Head of caudate nucleus (tissue), 42 donors: ENCODE results near the gene ZFYVE27.
A peak's percentile ranks its signal among the peaks of the same experiment; 100 is the strongest.

ENCODE experiments used
- DNase-seq, 42 donors: peaks; one replicate each; pipeline versions ENCODE4 v3.0.0 to v3.0.0-alpha.2; 2020 to 2021; ENCODE audit warnings: mixed read lengths in 7 of 42
- intact Hi-C: fragments of 100-400 bp; cut with DNase I; formaldehyde crosslinking; loops from one replicate; pipeline ENCODE4 v1.15.0; 2022

ZFYVE27 gene

DNA sequence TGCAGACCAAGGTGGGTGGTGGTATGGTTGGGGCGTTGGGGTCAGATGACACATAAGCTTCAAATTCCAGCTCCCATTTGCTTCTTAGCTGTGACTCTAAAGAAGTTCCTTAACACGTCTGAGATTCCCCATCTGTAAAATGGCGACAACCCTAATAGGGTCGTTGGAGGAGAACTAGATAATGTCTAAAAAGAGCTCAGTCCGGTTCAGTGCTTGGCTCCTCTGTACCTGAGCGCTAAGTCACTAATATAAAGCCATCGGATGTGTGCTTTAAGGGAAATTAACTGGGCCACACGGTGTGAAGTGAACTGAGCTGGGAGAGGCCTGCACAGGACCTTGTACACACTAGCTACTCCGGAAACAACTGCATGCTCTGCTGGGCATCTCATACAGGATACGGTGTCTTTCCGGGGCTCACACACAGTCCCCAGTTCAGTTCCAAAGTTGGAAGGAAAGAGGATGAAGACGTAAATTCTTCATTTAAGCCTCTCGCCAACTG, 476 bp upstream of the ZFYVE27 start:
- intact Hi-C loops, result loop anchor here (10.0 kb wide), 1 partner anchor 52 kb away; the partner anchor contains the start of gene AVPI1
- no peak for DNase-seq

DNA sequence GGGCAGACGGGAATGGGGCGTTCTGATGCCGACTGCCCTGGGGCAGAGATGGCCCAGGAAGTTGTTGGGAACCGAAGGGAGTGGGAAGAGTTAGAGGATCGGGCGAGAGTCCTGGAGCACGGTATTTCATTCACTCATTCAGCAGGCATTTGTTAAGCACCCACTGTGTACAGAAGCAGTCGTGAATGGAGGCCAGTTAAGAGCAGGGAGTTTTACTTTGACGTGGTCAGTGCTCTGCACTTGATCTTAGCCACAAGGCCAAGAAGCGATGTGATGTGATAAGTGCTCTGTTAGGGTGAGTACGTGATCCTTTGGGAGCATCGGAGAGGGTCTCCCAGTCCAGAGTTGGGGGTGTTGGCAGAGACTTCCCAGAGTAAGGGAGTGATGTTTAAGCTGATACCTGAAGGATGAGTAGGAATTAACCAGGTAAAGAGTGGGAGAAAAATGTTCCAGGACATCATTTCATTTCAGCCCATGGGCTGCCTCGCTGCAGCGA, 890 bp downstream of the ZFYVE27 start:
- intact Hi-C loops, result loop anchor here (10.0 kb wide), 1 partner anchor 53 kb away; the partner anchor contains the start of gene AVPI1
- no peak for DNase-seq

DNA sequence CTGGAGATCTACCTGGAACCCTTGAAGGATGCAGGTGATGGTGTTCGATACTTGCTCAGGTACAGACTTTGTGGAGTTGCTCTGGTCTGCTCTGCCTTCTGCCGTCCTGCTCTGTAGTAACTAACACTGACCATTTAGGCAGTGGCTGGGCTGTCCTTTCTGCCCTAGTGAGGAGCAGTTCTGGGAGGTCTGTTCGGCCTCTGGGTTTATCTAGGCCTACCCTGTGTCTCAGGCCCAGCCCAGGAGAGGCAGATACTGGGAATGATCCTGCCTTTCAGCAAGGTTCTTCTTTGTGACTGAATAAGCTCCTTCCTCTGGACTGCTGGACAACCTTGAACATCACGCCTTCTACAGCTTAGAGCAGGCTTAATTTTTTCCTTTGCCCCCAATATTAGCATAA, 1.7 kb downstream of the ZFYVE27 start:
- DNase-seq, result no peak
- intact Hi-C loops, result loop anchor here (10.0 kb wide), 1 partner anchor 54 kb away; the partner anchor contains the start of gene AVPI1

DNA sequence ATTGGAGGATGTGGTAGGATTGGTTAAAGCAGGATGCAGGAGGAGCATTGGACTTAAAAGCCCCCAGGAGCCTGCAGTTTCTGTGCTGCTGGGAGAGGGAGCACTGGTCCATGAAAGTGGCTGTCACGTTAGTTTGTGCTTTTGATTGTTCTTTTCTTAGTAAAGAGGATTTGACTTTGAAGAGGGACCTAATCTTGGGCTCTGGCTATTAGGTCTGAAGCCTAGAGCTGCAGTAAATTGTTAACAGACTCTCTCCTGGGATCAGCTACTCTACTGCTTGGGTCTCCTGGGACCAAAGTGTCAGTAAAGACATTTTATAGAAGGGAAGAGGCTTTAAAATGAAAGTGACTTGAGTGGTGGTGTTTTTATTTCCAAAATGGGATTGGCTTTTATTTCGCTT, 3.7 kb downstream of the ZFYVE27 start:
- intact Hi-C loops, result no loop called here
- DNase-seq, result no peak

DNA sequence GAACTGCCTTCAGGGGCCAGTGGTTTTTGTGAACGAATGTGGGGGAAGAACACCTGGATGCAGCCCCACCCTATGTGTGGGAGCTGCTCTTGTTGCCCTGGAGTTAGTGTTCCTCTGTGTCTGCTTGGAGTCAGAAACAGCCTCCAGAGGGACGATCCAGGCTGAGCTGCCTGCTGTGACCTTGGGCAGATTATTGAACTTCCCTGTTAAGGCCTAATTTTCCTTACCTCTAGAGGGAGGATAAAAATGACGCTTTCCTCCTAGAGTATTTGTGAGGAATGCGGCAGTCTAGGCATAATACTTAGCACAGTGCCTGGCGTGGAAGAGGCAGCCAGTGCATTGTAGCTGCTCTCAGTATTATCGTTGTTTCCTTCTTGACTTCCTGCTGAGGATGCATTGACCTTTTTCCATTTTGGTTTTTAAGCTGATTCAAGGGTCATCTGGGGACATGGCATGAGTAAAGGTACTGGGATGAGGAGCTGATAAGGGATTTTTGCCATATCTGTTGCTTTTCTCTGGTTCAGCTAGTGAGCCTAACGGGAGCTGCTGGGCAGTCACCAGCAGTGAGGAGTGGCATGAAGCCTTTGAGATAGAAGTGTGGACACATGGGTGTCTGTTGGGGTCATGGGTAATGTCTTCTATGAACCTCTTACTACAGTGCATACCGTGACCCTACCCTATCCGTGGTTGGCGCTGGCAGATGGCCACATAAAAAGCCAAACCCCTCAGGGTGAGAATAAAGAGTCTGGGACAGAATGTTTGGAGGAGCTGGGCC, 6.4 kb downstream of the ZFYVE27 start:
- intact Hi-C loops, result no loop called here
- DNase-seq, result no peak

DNA sequence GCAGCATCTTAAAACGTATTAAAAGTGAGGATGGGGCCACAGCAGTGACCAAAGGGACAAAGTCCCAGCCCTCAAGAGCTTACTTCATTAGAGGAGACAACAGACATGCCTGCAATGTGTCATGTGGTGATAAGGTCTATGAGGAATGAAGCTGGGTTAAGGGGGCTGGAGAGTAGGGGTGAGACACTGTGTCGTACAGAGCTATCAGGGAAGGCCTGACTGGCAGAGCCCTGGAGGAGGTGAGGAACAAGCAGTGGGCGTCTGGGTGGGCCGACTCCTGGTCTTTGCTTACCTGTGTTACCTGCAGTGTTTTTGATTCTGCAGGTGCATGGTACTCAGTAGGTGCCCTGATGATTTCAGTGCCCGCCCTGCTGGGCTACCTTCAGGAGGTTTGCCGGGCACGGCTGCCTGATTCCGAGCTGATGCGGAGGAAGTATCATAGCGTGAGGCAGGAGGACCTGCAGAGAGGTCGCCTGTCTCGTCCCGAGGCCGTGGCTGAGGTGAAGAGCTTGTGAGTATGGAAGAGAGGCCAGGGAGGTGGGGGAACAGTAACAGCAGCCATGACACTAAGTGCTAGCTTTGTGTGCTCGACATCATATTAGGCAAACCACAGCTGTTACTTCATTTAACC, 7.6 kb downstream of the ZFYVE27 start:
- DNase-seq, result no peak
- intact Hi-C loops, result no loop called here

DNA sequence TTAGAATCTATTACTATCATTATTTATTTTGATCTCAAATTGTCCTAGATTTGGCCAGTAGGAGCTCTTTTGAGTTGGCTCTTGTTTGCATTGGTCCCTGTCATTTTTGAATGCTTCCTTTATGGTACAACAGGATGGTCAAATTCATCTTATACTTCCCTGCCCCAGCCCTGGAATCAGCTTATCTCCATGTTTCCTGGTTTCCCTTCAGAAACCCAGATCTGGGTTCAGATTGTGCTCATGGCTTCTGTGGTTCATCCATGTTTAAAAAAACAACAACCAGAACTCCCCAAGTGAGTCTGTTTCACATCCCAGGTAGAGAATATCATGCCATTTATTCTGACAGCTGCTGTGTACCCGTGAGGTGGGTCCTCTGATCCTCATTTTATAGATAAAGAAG, 10.6 kb downstream of the ZFYVE27 start:
- intact Hi-C loops, result no loop called here
- DNase-seq, result no peak

DNA sequence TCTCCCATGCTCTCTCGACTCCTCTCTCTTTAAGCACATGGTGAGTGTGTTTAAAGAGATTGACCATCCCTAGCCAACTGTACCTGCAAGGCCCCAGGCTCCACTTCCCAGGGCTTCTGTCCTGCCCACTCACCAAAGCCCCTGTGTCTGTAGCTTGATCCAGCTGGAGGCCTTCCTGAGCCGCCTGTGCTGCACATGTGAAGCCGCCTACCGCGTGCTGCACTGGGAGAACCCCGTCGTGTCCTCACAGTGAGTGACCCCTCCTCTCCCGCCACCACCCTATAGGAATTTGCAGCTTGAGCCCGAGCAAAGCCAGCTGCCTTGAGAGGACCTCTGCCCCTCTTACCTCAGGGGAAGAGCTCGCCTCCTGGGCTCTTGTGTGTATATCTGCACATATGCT, 11.2 kb downstream of the ZFYVE27 start:
- no peak for DNase-seq
- intact Hi-C loops, result no loop called here

DNA sequence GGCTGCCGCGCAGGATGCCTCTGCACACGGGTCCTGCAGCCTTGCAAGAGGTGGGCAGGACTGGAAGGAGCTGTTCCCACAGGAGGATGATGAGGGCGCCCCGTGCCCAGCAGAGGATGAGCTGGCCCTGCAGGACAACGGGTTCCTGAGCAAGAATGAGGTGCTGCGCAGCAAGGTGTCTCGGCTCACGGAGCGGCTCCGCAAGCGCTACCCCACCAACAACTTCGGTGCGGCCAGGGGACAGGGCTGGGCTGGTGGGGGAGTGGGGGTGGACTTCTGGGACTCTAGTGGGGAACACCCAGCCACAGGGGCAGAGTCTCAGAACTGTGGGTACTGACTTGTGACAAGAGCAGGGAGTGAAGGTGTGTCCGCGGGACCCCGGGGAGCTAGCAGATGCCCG, 16.0 kb downstream of the ZFYVE27 start:
- intact Hi-C loops, result loop anchor here (10.0 kb wide), 1 partner anchor 292 kb away; no protein-coding TSS in a partner anchor
- peak in 1 of 42 donors; percentile 24 for DNase-seq

DNA sequence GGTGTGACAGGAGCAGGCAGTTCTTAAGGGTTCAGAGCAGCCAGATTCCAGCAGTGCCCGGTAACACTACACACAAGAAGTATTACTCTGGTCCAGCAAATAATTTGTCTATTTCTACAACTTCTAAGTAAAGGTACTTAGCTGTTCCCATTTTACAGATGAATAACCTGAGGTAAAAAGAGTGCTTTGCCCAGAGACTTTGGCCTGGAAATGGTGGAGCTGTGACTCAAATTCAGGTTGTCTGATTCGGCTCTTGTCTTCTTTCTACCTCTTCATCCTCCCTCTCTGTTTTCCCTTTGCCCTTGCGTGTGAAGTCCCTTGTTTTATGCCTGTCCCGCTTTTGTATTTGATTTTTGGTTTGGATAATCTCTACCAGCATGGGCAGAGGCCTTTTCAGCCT, 17.8 kb downstream of the ZFYVE27 start:
- intact Hi-C loops, result loop anchor here (10.0 kb wide), 1 partner anchor 290 kb away; no protein-coding TSS in a partner anchor

DNA sequence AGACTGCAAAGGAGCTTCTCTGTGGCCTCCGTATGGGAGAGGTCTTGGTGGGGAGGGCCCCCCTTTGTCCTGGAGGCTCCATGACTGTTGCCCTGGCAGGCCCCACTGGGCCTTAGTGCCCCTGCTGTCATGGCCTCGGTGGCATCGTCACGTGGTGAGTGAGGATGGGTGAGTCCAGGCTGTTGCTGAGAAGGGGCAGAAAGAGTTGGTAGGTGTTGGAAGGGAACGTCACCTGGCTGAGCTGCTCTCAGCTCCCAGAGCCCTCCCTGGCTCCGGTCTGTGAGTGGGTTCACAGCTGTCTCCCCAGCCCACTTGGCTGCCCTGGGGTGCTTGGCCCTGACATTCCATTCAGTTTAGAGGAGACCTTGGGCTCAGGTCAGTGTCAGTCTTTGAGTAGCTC, 18.8 kb downstream of the ZFYVE27 start:
- intact Hi-C loops, result loop anchor here (10.0 kb wide), 1 partner anchor 289 kb away; no protein-coding TSS in a partner anchor
- no peak for DNase-seq

More for the DNA sequence above, 17.8 kb downstream of the ZFYVE27 start:
- no peak for DNase-seq

DNA sequence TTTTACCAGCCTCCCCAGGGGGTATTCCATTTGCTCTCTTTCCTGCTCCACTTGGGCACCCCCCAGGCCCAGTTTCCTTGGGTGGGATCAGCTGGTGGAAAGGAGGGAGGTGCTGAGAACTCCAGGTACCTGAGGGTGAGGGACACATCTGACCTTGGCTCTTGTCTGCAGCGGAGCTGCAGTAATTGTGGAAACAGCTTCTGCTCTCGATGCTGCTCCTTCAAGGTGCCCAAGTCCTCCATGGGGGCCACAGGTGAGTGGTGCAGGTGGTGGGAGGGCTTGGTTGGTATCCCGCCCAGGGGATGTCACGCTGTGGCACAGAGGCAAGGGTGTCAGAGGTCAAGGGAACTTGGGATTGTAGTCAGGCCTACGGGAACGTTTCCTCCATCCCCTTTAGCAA, 20.5 kb downstream of the ZFYVE27 start:
- intact Hi-C loops, result loop anchor here (10.0 kb wide), 1 partner anchor 287 kb away; no protein-coding TSS in a partner anchor
- DNase-seq, result no peak

DNA sequence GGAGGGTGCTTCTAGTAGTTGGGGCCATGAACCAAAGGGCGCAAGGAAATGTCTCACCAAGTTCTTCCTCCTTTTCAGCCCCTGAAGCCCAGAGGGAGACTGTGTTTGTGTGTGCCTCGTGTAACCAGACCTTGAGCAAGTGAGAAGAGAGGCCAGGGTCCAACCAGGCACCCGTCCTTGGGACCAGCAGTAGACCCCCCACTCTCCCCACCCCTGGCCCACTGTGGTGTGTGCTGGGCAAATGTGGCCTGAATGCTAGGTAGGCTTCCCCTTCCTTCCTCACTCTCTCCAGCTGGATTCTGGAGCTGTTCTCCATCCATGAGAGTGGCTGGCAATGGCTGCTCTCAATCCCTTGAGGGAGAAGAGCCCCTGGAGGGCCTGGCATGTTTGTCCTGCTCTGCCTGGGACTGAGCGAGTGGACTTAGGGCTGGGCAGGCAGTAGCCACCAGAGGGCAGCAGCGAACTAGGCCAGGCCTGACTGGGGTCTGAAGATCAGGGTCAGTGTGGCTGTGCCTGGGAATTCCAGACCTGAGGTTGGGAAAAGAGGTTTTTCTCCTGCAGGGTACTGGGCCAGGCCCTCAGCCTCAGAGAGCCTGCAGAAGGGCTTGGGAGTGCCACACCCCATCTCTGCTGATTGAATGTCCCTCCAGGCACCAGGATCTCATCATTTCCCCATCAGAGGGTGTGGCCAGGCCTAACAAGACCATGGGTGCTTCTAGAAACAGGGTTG, 22.4 kb downstream of the ZFYVE27 start:
- peak; percentile 21 to 88 (median 70) for DNase-seq
- intact Hi-C loops, result loop anchor here (10.0 kb wide), 1 partner anchor 285 kb away; no protein-coding TSS in a partner anchor

DNA sequence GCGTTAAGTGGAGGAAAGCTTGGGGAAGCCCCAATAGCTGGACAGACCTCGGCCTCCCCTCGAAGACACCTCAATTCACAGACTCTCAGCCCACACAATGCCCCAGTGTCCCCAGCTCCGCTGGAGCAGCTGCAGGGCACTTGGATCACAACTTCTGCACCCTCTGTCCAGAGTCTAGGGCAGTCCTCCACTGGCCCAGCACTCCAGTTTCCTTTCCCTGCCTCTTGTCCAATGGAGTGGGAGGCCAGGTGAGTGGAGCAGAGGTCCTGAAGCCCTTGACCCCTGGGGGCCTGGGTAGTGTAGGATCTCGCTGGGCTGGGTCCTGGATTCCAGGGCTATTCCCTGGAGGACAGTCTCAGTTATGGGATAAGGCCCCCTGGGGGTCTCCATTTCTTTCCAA, 23.0 kb downstream of the ZFYVE27 start:
- intact Hi-C loops, result loop anchor here (10.0 kb wide), 1 partner anchor 285 kb away; no protein-coding TSS in a partner anchor
- DNase-seq, result no peak

DNA sequence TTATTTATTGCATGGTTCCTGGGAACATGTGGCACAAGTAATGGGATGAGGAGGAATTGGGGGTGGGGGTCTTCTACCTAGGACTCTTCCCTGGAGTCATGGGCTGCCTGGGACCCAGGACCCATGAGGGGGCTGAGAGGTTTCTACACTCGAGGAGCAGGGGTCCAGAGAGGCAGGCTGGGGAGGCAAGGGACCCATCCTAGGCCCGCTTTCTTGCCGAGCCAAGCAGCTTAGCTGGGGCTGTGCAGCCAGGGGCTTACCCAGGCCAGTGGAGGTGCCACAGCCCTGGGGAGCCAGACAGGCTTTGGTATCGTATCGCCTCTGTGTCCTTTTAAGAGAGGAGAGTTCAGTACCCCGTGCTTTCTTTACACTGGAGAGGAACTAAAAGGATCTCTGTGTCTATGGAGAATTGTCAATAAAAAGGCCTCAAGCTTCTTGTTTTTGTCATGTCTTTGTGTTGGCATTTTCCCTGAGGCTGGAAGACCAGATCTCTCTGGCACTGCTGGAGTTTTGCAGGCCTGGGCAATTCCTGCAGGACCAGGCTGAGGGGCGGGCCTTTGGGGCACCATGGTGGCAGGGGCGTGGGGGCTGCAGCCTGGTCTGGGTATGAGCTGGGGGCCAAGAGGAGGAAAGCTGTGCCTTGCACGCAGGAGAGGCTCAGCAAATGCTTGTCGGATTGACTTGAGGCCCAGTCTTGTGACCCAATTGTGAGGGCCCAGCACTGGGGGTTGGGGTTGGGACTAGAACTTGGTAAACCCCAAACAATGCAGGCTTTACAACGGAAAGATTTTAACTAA, 23.7 kb downstream of the ZFYVE27 start:
- intact Hi-C loops, result no loop called here
- DNase-seq, result no peak

DNA sequence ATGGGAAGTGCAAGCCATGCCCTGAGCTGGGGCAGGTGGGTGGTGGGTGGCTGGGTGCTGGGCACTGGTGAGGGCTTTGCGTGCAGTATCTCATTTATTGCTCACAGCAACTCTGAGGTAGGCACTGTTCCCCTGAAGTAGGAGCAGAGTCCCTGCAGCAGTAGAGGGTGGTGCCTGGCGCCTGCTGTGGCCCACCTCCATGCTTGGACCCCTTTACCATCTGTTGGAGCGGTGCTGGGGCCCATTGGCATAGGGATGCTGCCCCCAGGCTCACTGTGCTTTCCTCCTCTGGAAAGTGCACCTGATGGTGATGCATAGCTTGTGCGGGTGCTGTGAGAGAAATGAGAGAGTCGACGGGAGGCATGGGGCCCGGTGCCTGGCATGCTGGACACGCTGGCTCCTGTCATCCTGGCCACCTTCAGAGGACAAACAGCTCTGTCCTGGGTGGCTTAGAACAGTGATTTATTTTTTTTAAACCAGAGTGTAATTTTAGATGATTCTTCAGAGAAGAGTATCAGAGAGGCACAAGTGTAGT, 24.5 kb downstream of the ZFYVE27 start:
- intact Hi-C loops, result no loop called here
- no peak for DNase-seq

DNA sequence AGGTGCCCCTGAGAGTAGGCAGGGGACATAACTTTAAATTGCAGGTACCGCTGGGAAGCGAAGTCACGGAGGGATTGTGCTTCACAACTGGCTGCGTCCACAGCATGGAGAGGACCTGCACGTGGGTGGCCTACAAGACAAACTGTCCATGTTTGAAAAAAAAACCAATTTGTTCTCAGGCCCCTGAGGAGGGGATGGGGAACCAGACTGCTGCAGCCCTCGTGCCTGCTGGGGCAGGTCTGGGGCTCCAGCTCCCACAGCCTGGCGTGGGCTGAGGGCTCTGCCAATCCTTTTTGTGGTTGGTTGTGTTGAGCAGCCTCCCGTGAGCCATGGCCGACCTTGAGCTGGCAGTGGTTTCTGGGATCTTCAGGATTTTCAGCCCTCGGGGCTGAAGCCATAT, 25.1 kb downstream of the ZFYVE27 start:
- intact Hi-C loops, result no loop called here
- no peak for DNase-seq

DNA sequence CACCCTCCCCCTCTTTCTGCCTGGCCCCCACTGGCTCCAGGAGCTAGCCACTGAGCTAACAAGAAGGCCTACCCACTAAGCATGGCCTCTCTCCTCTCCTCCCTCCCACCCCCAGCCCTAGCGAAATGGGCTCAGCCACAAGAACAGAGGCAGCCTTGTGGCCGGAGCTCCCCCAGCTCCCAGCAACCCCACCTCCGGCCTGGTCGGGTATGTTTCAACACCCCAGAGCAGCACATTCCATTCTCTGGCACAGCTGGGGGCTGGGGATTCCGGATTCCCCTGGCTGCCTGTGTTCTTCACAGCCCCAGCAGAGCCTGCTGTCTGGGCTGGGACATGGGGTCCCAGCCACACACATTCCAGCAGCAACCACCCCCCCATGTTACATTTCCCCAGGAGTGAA, 25.9 kb downstream of the ZFYVE27 start:
- intact Hi-C loops, result no loop called here
- DNase-seq, result peak in 14 of 42 donors; percentile 12 to 55 (median 26)
